GM18951 (cell line): ENCODE results near the gene NEURL3.

ENCODE experiments used
- POLR2A ChIP-seq: IDR thresholded peaks from 4 replicates; pipeline ENCODE4 v1.6.1; 2011; ENCODE audit warnings: mild to moderate bottlenecking; ENCODE audit not compliant: insufficient read length, insufficient read depth; ENCODE audit errors: extremely low read depth
- in situ Hi-C: fragments of 300-500 bp; cut with MboI; formaldehyde crosslinking; loops from one replicate; pipeline ENCODE4 v1.12.0; 2022; ENCODE audit warnings: low sequenced_read_pairs, mixed read lengths, inconsistent platforms; ENCODE audit not compliant: unreplicated experiment

Gene NEURL3

GRCh38 chr2:96527286-96528005, 22.3 kb upstream of the NEURL3 start:
- peak; percentile 46 for TF ChIP-seq POLR2A
- in situ Hi-C loops, result no loop called here

- in situ Hi-C loops, result no loop called here
- no peak for TF ChIP-seq POLR2A
These were observed 21.6 kb upstream of the NEURL3 start for GRCh38 chr2:96526615-96527285.

- in situ Hi-C loops, result no loop called here
- no peak for TF ChIP-seq POLR2A
These were observed 21.0 kb upstream of the NEURL3 start for GRCh38 chr2:96526101-96526591.

- no peak for TF ChIP-seq POLR2A
- in situ Hi-C loops, result no loop called here
These were observed 20.0 kb upstream of the NEURL3 start for GRCh38 chr2:96525211-96525507.

GRCh38 chr2:96524482-96525210, 19.5 kb upstream of the NEURL3 start:
- in situ Hi-C loops, result no loop called here
- no peak for TF ChIP-seq POLR2A

GRCh38 chr2:96523659-96524481, 18.7 kb upstream of the NEURL3 start:
- in situ Hi-C loops, result no loop called here
- TF ChIP-seq POLR2A, result no peak

- no peak for TF ChIP-seq POLR2A
- in situ Hi-C loops, result no loop called here
These were observed 17.4 kb upstream of the NEURL3 start for GRCh38 chr2:96522304-96523203.

- no peak for TF ChIP-seq POLR2A
- in situ Hi-C loops, result no loop called here
These were observed 16.1 kb upstream of the NEURL3 start for GRCh38 chr2:96521219-96521618.

GRCh38 chr2:96520697-96521096, 15.5 kb upstream of the NEURL3 start:
- in situ Hi-C loops, result no loop called here

GRCh38 chr2:96520231-96520630, 15.1 kb upstream of the NEURL3 start:
- in situ Hi-C loops, result no loop called here

More at GRCh38 chr2:96520697-96521096, 15.5 kb upstream of the NEURL3 start:
- no peak for TF ChIP-seq POLR2A

GRCh38 chr2:96517079-96517478, 11.9 kb upstream of the NEURL3 start:
- no peak for TF ChIP-seq POLR2A
- in situ Hi-C loops, result loop anchor here (10.0 kb wide), 1 partner anchor 112 kb away; no protein-coding TSS in a partner anchor

More at GRCh38 chr2:96520231-96520630, 15.1 kb upstream of the NEURL3 start:
- TF ChIP-seq POLR2A, result no peak

- no peak for TF ChIP-seq POLR2A
- in situ Hi-C loops, result loop anchor here (10.0 kb wide), 1 partner anchor 110 kb away; no protein-coding TSS in a partner anchor
These were observed 9.4 kb upstream of the NEURL3 start for GRCh38 chr2:96514521-96514920.
